ENCODE results near the gene PPP1R12B.
"Not testable (repeated sequence)": the region's sequence is repeated elsewhere in the genome, so short reads cannot be mapped to it uniquely, and the experiment has no call there.

- TF ChIP-seq CTCF (conservative IDR thresholded peaks at IDR 0.05; ENCODE audit: low read depth, low read length); EZH2 (IDR thresholded peaks at IDR 0.05; ENCODE audit: borderline replicate concordance, low read depth, low read length, poor library complexity, severe bottlenecking): not testable (repeated sequence)
Measured at GRCh38 chr1:202554619-202555018, 206.1 kb downstream of the PPP1R12B start.

Data from A673 (cell line).